ENCODE measurements around the gene P2RX6. TPM values are rescaled to one million over a fixed set of nuclear protein-coding genes. Genes with fewer than 3 reads are reported as not detected.
"Not testable (repeated sequence)": the region's sequence is repeated elsewhere in the genome, so short reads cannot be mapped to it uniquely, and the experiment has no call there.

The P2RX6 gene
- total and polyA plus RNA-seq, 9 of the 15 experiments (the other 6 are each of a cell fraction or from before 2014, with no cell fraction given), result 0.01 to 3.9 (median 1.5) TPM; not detected in 1

DNA sequence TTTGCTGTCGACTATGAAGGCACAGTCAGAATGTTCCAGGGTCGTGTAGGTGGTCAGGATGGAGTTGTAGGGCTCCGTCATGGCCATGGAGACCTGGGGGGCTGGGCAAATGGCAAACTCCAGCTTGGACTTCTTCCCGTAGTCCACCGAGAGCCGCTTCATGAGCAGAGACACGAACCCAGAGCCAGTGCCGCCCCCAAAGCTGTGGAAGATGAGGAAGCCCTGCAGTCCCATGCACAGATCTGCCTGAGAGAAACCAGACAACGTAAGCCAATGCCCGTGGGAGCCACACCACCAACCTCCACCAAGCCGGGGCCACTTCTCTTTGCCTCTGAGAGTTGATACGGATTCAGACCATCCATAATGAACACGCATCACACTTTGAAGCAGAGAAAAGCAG lies 5.8 kb upstream of the P2RX6 start:
- H2AFZ ChIP-seq (ENCODE audit: low read depth, low read length); H3K9me3 ChIP-seq (replicated peaks; ENCODE audit: control insufficient read depth, insufficient read depth, low read depth, low read length); H3K9ac ChIP-seq (ENCODE audit: insufficient read depth in 1 of 2, low read depth in 2 of 2, low read length in 2 of 2); H3K4me2 ChIP-seq (ENCODE audit: insufficient read depth, low read length); H3K27me3 ChIP-seq (ENCODE audit: control insufficient read depth in 2 of 2, insufficient read depth in 2 of 2, low read length in 2 of 2); H3K27ac ChIP-seq (ENCODE audit: extremely low read depth, low read depth, low read length); in situ Hi-C loops (cut with MboI); ATAC-seq; H4K20me1 ChIP-seq (replicated peaks; ENCODE audit: control insufficient read depth, insufficient read depth, low read length); H3K79me2 ChIP-seq (ENCODE audit: control insufficient read depth, insufficient read depth, low read length); BruUV-seq (replicated peaks); H3K9me1 ChIP-seq (ENCODE audit: control insufficient read depth, insufficient read depth, low read length); H3K4me3 ChIP-seq; FAIRE-seq; intact Hi-C loops (cut with micrococcal nuclease); CTCF ChIA-PET (ENCODE audit: low intra/inter-chr PET ratio); DNase-seq (ENCODE audit: extremely low read depth in 1 of 4, low spot score in 3 of 4): not testable (repeated sequence)
- 0 out of 2 replicates have a peak, but pooled peaks have one; percentile 12 for TF ChIP-seq DIDO1 (tag; IDR thresholded peaks at IDR 0.05; ENCODE audit: low read depth)
- 0 out of 2 replicates have a peak, but pooled peaks have one; percentile 42 for TF ChIP-seq KDM2B (CRISPR knock-in tag; IDR thresholded peaks at IDR 0.05)
- TF ChIP-seq KLF1 (tag; IDR thresholded peaks at IDR 0.05), result peak; percentile 52; the same call in 1 of the 2 replicates
- 0 out of 2 replicates have a peak, but pooled peaks have one; percentile 22 for TF ChIP-seq ZNF408 (CRISPR knock-in tag; IDR thresholded peaks at IDR 0.05; ENCODE audit: low read depth)
- POLR2A ChIA-PET, result interaction anchor here (0.7 to 13.9 kb wide), 6 partner anchors 9 to 88 kb away, joined by 3 to 333 read pairs (median 4); partner anchors contain the start of gene THAP7
- H3K36me3 ChIP-seq (ENCODE audit: control insufficient read depth, insufficient read depth, low read length), result peaks cover 10% of the 10 kb centered on the region; the same call in 1 of the 3 replicates
- 55% methylated on average over 13 of the region's 13 CpGs for WGBS (ENCODE audit: insufficient coverage, low coverage, missing lambda C conversion rate)
- H3K4me1 ChIP-seq (replicated peaks in 1 of 2; ENCODE audit: control insufficient read depth in 2 of 2, insufficient read depth in 2 of 2, low read length in 2 of 2), result peaks cover 12 to 25% of the 10 kb centered on the region in 2 experiments; a peak in 4 of 5 replicates

Data from K562 (cell line).